Trophoblast cell (in vitro differentiated cells and primary cell): ENCODE data around the gene OR52K2.

Source experiments
- DNase-seq, 2 donors: peaks; one replicate each; pipeline ENCODE4 v3.0.0-alpha.2; 2016
- H2AFZ ChIP-seq: 2 replicates; pipeline ENCODE4 v1.6.1; 2013; ENCODE audit warnings: low read length, moderate library complexity, mild to moderate bottlenecking; ENCODE audit not compliant: insufficient read depth, poor library complexity
- H2AK5ac ChIP-seq: 2 replicates; pipeline ENCODE4 v1.6.1; 2013; ENCODE audit warnings: mild to moderate bottlenecking, low read length
- H2BK120ac ChIP-seq: 2 replicates; pipeline ENCODE4 v1.6.1; 2013; ENCODE audit warnings: low read length, mild to moderate bottlenecking, moderate library complexity; ENCODE audit not compliant: insufficient read depth, poor library complexity
- H2BK12ac ChIP-seq: 2 replicates; pipeline ENCODE4 v1.6.1; 2013; ENCODE audit warnings: mild to moderate bottlenecking, low read length, moderate library complexity
- H2BK5ac ChIP-seq: 2 replicates; pipeline ENCODE4 v1.6.1; 2013; ENCODE audit warnings: low read length, low read depth, moderate library complexity, mild to moderate bottlenecking; ENCODE audit not compliant: poor library complexity
- H3K14ac ChIP-seq: 2 replicates; pipeline ENCODE4 v1.6.1; 2013; ENCODE audit warnings: mild to moderate bottlenecking, low read length
- H3K18ac ChIP-seq: 2 replicates; pipeline ENCODE4 v1.6.1; 2013; ENCODE audit warnings: mild to moderate bottlenecking, low read length
- H3K23ac ChIP-seq: 2 replicates; pipeline ENCODE4 v1.6.1; 2013; ENCODE audit warnings: low read length
- H3K27ac ChIP-seq: 2 replicates; pipeline ENCODE4 v1.5.1; 2013; ENCODE audit warnings: low read depth, mild to moderate bottlenecking, inconsistent platforms, low read length, moderate library complexity
- H3K27me3 ChIP-seq: 2 replicates; pipeline ENCODE4 v1.6.1; 2013; ENCODE audit warnings: inconsistent platforms, mild to moderate bottlenecking, low read length, moderate library complexity; ENCODE audit not compliant: insufficient read depth
- H3K36me3 ChIP-seq, 2 experiments: 1 replicate in 1 of 2; 2 replicates in 1 of 2; pipeline ENCODE4 v1.6.1; 2013; ENCODE audit warnings: low read length in 2 of 2, mild to moderate bottlenecking in 2 of 2, moderate library complexity in 1 of 2; ENCODE audit not compliant: insufficient read depth in 2 of 2, control insufficient read depth in 1 of 2
- H3K4ac ChIP-seq: 2 replicates; pipeline ENCODE4 v1.6.1; 2013; ENCODE audit warnings: low read depth, mild to moderate bottlenecking, low read length, moderate library complexity
- H3K4me1 ChIP-seq, 2 experiments: 1 replicate in 1 of 2; 2 replicates in 1 of 2; pipeline ENCODE4 v1.6.1; 2013; ENCODE audit warnings: low read length in 2 of 2, mild to moderate bottlenecking in 2 of 2, moderate library complexity in 1 of 2; ENCODE audit not compliant: insufficient read depth in 2 of 2, control insufficient read depth in 1 of 2
- H3K4me2 ChIP-seq: 2 replicates; pipeline ENCODE4 v1.6.1; 2013; ENCODE audit warnings: inconsistent platforms, mild to moderate bottlenecking, low read length, moderate library complexity
- H3K4me3 ChIP-seq: 2 replicates; pipeline ENCODE4 v1.5.1; 2013; ENCODE audit warnings: mild to moderate bottlenecking, low read depth, low read length, inconsistent platforms
- H3K79me1 ChIP-seq: one replicate; pipeline ENCODE4 v1.6.1; 2013; ENCODE audit warnings: low read length
- H3K79me2 ChIP-seq: 2 replicates; pipeline ENCODE4 v1.6.1; 2013; ENCODE audit warnings: low read length, mild to moderate bottlenecking; ENCODE audit not compliant: control insufficient read depth, insufficient read depth, poor library complexity
- H3K9ac ChIP-seq: 2 replicates; pipeline ENCODE4 v1.6.1; 2013; ENCODE audit warnings: mild to moderate bottlenecking, low read length
- H3K9me3 ChIP-seq: 2 replicates; pipeline ENCODE4 v1.6.1; 2013; ENCODE audit warnings: low read depth, mild to moderate bottlenecking, control low read depth, inconsistent platforms, low read length; ENCODE audit not compliant: insufficient read depth
- H4K12ac ChIP-seq: 2 replicates; pipeline ENCODE4 v1.6.1; 2013; ENCODE audit warnings: low read depth, mild to moderate bottlenecking, low read length, moderate library complexity
- H4K8ac ChIP-seq: 2 replicates; pipeline ENCODE4 v1.6.1; 2013; ENCODE audit warnings: low read depth, mild to moderate bottlenecking, low read length, moderate library complexity
- H4K91ac ChIP-seq: one replicate; pipeline ENCODE4 v1.6.1; 2013; ENCODE audit warnings: low read depth, mild to moderate bottlenecking, low read length, moderate library complexity
- WGBS: extraction: QIAGEN DNeasy Blood & Tissue Kit; methylation state at CpG from one replicate; pipeline ENCODE4 v1.1.7; 2013; ENCODE audit warnings: missing lambda C conversion rate; ENCODE audit not compliant: insufficient read length, insufficient coverage; ENCODE audit errors: extremely low coverage; 5-methylcytosine and 5-hydroxymethylcytosine counted together

OR52K2 gene

GRCh38 chr11:4441515-4441914, 7.6 kb upstream of the OR52K2 start:
- Histone ChIP-seq H3K4me1 (no peaks in the 10 kb centered on the region), H3K4me3 (no peak overlapping the region), H3K9me3 (no peaks in the 10 kb centered on the region), H3K14ac (no peak overlapping the region), H3K36me3 (no peaks in the 10 kb centered on the region), H3K9ac (no peak overlapping the region), H2BK120ac (no peak overlapping the region), H3K79me2 (no peaks in the 10 kb centered on the region), H2AK5ac (no peak overlapping the region), H3K18ac (no peak overlapping the region), H3K4me2 (no peak overlapping the region), H4K91ac (no peak overlapping the region), H3K4ac (no peak overlapping the region), H4K8ac (no peak overlapping the region), H2BK5ac (no peak overlapping the region), H2AFZ (no peak overlapping the region), H2BK12ac (no peak overlapping the region), H3K27ac (no peak overlapping the region), H3K27me3 (no peaks in the 10 kb centered on the region), H3K23ac (no peak overlapping the region), H4K12ac (no peak overlapping the region), H3K79me1 (no peaks in the 10 kb centered on the region)
- WGBS, result no CpG with 5 or more reads among the region's 3 CpGs
- DNase-seq, result no peak

GRCh38 chr11:4443232-4443891, 5.7 kb upstream of the OR52K2 start:
- H3K36me3 ChIP-seq, result no peaks in the 10 kb centered on the region
- no peaks in the 10 kb centered on the region for H3K4me1 ChIP-seq
- H3K9ac ChIP-seq, result no peak overlapping the region
- no peak overlapping the region for H2BK5ac ChIP-seq
- H3K9me3 ChIP-seq, result no peaks in the 10 kb centered on the region
- H2AK5ac ChIP-seq, result no peak overlapping the region
- no peak overlapping the region for H3K18ac ChIP-seq
- H3K79me1 ChIP-seq, result no peaks in the 10 kb centered on the region
- H2AFZ ChIP-seq, result no peak overlapping the region
- no peak overlapping the region for H3K4me3 ChIP-seq
- H3K4me2 ChIP-seq, result no peak overlapping the region
- no peak overlapping the region for H3K14ac ChIP-seq
- H4K8ac ChIP-seq, result no peak overlapping the region
- no peak for DNase-seq
- no peak overlapping the region for H3K23ac ChIP-seq
- no peak overlapping the region for H4K12ac ChIP-seq
- H4K91ac ChIP-seq, result no peak overlapping the region
- no peaks in the 10 kb centered on the region for H3K27me3 ChIP-seq
- no CpG with 5 or more reads among the region's 3 CpGs for WGBS
- no peaks in the 10 kb centered on the region for H3K79me2 ChIP-seq
- no peak overlapping the region for H3K27ac ChIP-seq
- no peak overlapping the region for H2BK120ac ChIP-seq
- H2BK12ac ChIP-seq, result no peak overlapping the region
- H3K4ac ChIP-seq, result no peak overlapping the region

- Histone ChIP-seq H3K36me3 (no peaks in the 10 kb centered on the region), H3K27me3 (no peaks in the 10 kb centered on the region), H3K23ac (no peak overlapping the region), H3K4me3 (no peak overlapping the region), H4K91ac (no peak overlapping the region), H2AFZ (no peak overlapping the region), H3K27ac (no peak overlapping the region), H4K8ac (no peak overlapping the region), H3K9ac (no peak overlapping the region), H3K4ac (no peak overlapping the region), H3K4me1 (no peaks in the 10 kb centered on the region), H2BK5ac (no peak overlapping the region), H2BK120ac (no peak overlapping the region), H3K79me2 (no peaks in the 10 kb centered on the region), H3K14ac (no peak overlapping the region), H3K79me1 (no peaks in the 10 kb centered on the region), H3K9me3 (no peaks in the 10 kb centered on the region), H2BK12ac (no peak overlapping the region), H3K18ac (no peak overlapping the region), H2AK5ac (no peak overlapping the region), H3K4me2 (no peak overlapping the region), H4K12ac (no peak overlapping the region)
- no peak for DNase-seq
- WGBS, result no CpG with 5 or more reads among the region's 3 CpGs
Measured at GRCh38 chr11:4453118-4453517, 4.0 kb downstream of the OR52K2 start.

GRCh38 chr11:4454021-4454420, 4.9 kb downstream of the OR52K2 start:
- Histone ChIP-seq H3K4me1 (no peaks in the 10 kb centered on the region), H3K4ac (no peak overlapping the region), H2BK120ac (no peak overlapping the region), H3K14ac (no peak overlapping the region), H2AFZ (no peak overlapping the region), H3K79me1 (no peaks in the 10 kb centered on the region), H3K4me3 (no peak overlapping the region), H3K27me3 (no peaks in the 10 kb centered on the region), H2BK12ac (no peak overlapping the region), H4K91ac (no peak overlapping the region), H3K4me2 (no peak overlapping the region), H2BK5ac (no peak overlapping the region), H3K9ac (no peak overlapping the region), H3K36me3 (no peaks in the 10 kb centered on the region), H3K18ac (no peak overlapping the region), H4K8ac (no peak overlapping the region), H4K12ac (no peak overlapping the region), H3K27ac (no peak overlapping the region), H3K23ac (no peak overlapping the region), H3K9me3 (no peaks in the 10 kb centered on the region), H2AK5ac (no peak overlapping the region), H3K79me2 (no peaks in the 10 kb centered on the region)
- no peak for DNase-seq
